Breast epithelium (tissue), 3 donors: Measurements from ENCODE around the gene BTRC.

ENCODE experiments used
- CTCF ChIP-seq, 3 donors: fragments of 450-650 bp; IDR thresholded peaks; one replicate each; pipeline ENCODE4 v1.5.1; 2016 to 2017; ENCODE audit warnings: antibody characterized with exemption in 3 of 3, mild to moderate bottlenecking in 3 of 3, moderate library complexity in 3 of 3
- POLR2A ChIP-seq: fragments of 450-650 bp; IDR thresholded peaks from one replicate; pipeline ENCODE4 v1.6.1; 2016; ENCODE audit warnings: antibody characterized with exemption, mild to moderate bottlenecking, moderate library complexity
- POLR2AphosphoS5 ChIP-seq, 3 donors: sonication (generic); formaldehyde crosslinking; IDR thresholded peaks; one replicate each; pipeline ENCODE4 v1.6.1; 2017; ENCODE audit warnings: antibody characterized with exemption in 3 of 3

GRCh38 chr10:101393378-101393777, 39.4 kb downstream of the BTRC start:
- TF ChIP-seq CTCF (IDR thresholded peaks at IDR 0.05) = no peak
- no peak for TF ChIP-seq POLR2AphosphoS5 (IDR thresholded peaks at IDR 0.05)
- TF ChIP-seq POLR2A = no peak
